Adipocyte (in vitro differentiated cells): ENCODE results near the gene CYP26A1.

ENCODE experiments used
- DNase-seq: peaks from one replicate; pipeline ENCODE4 v3.0.0-alpha.2; 2015; ENCODE audit warnings: low read depth
- H3K27me3 ChIP-seq: replicated peaks from 2 replicates; pipeline ENCODE4 v1.7.0; 2013; ENCODE audit warnings: mild to moderate bottlenecking, low read length, moderate library complexity; ENCODE audit not compliant: control insufficient read depth, insufficient read depth
- H3K36me3 ChIP-seq: 2 replicates; pipeline ENCODE4 v1.7.0; 2013; ENCODE audit warnings: low read length, mild to moderate bottlenecking, moderate library complexity; ENCODE audit not compliant: control insufficient read depth, insufficient read depth, severe bottlenecking
- H3K4me1 ChIP-seq: 2 replicates; pipeline ENCODE4 v1.7.0; 2013; ENCODE audit warnings: mild to moderate bottlenecking, low read length, moderate library complexity; ENCODE audit not compliant: control insufficient read depth, insufficient read depth
- H3K4me3 ChIP-seq: 2 replicates; pipeline ENCODE4 v1.7.0; 2013; ENCODE audit warnings: mild to moderate bottlenecking, low read length, moderate library complexity
- H3K9ac ChIP-seq: 2 replicates; pipeline ENCODE4 v1.7.0; 2013; ENCODE audit warnings: mild to moderate bottlenecking, low read length, moderate library complexity
- H3K9me3 ChIP-seq: 2 replicates; pipeline ENCODE4 v1.7.0; 2013; ENCODE audit warnings: mild to moderate bottlenecking, low read length, moderate library complexity; ENCODE audit not compliant: control insufficient read depth

Gene CYP26A1, protein sequence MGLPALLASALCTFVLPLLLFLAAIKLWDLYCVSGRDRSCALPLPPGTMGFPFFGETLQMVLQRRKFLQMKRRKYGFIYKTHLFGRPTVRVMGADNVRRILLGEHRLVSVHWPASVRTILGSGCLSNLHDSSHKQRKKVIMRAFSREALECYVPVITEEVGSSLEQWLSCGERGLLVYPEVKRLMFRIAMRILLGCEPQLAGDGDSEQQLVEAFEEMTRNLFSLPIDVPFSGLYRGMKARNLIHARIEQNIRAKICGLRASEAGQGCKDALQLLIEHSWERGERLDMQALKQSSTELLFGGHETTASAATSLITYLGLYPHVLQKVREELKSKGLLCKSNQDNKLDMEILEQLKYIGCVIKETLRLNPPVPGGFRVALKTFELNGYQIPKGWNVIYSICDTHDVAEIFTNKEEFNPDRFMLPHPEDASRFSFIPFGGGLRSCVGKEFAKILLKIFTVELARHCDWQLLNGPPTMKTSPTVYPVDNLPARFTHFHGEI

DNA sequence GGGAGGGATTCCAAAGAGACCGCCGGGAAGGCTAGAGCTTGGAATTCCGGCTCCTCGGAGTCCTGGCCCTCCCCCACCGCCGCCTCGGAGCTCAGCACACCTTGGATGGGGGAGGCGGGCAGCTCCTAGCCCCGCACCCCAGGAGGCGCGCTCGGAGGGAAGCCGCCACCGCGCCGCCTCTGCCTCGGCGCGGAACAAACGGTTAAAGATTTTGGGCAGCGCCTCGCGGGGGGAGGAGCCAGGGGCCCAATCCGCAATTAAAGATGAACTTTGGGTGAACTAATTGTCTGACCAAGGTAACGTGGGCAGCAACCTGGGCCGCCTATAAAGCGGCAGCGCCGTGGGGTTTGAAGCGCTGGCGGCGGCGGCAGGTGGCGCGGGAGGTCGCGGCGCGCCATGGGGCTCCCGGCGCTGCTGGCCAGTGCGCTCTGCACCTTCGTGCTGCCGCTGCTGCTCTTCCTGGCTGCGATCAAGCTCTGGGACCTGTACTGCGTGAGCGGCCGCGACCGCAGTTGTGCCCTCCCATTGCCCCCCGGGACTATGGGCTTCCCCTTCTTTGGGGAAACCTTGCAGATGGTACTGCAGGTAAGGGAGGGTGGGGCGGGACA lies at the start of gene CYP26A1:
TSS of gene CYP26A1 (plus strand) at position 355 of the 608 bp plus-strand sequence. CDS start at position 397, 42 bp downstream.
- no peaks in the 10 kb centered on the region for H3K9me3 ChIP-seq
- H3K9ac ChIP-seq, result no peak within 1 kb of the TSS
- peaks cover 67% of the 10 kb centered on the region for H3K27me3 ChIP-seq
- H3K4me3 ChIP-seq, result no peak within 1 kb of the TSS
- no peaks in the 10 kb centered on the region for H3K36me3 ChIP-seq
- DNase-seq, result no peak
- peaks cover 12% of the 10 kb centered on the region for H3K4me1 ChIP-seq

DNA sequence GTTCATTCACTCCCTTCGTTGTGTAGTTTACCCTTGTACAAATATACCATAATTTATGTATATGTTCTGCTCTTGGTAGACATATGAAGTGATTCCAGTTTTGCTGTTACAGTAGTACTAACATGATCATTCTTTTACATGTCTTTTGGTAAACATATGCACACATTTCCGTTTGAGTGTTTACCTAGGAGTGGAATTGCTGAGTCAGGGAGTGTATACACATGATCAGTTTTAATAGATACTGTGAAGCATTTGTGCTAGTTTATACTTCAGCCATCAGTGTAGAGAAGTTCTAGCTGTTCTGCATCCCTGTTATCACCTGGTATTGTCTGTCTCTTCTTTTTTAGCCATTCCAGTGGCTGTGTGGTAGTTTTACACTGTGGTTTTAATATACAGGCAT lies 47.6 kb upstream of the CYP26A1 start:
- H3K4me1 ChIP-seq, result peaks cover 22% of the 10 kb centered on the region
- no peak overlapping the region for H3K4me3 ChIP-seq
- H3K9ac ChIP-seq, result no peak overlapping the region
- DNase-seq, result no peak
- no peaks in the 10 kb centered on the region for H3K27me3 ChIP-seq
- H3K9me3 ChIP-seq, result peaks cover 3% of the 10 kb centered on the region
- no peaks in the 10 kb centered on the region for H3K36me3 ChIP-seq

DNA sequence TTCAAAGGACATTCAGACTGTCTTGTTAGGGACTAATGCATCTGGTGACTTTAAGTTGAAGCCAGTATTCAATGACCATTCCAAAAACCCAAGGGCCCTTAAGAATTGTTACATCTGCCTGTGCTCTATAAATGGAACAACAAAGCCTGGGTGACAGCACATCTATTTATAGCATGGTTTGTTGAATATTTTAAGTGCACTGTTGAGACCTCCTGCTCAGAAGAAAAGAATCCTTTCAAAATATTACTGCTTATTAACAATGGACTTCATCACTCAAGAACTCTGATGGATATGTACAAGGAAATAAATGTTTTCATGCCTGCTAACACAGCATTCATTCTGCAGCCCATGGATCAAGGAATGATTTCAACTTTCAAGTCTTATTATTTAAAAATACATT lies 46.2 kb upstream of the CYP26A1 start:
- no peak overlapping the region for H3K4me3 ChIP-seq
- H3K36me3 ChIP-seq, result no peaks in the 10 kb centered on the region
- H3K27me3 ChIP-seq, result no peaks in the 10 kb centered on the region
- H3K9me3 ChIP-seq, result peaks cover 3% of the 10 kb centered on the region
- H3K4me1 ChIP-seq, result peaks cover 25% of the 10 kb centered on the region
- no peak for DNase-seq
- H3K9ac ChIP-seq, result no peak overlapping the region

DNA sequence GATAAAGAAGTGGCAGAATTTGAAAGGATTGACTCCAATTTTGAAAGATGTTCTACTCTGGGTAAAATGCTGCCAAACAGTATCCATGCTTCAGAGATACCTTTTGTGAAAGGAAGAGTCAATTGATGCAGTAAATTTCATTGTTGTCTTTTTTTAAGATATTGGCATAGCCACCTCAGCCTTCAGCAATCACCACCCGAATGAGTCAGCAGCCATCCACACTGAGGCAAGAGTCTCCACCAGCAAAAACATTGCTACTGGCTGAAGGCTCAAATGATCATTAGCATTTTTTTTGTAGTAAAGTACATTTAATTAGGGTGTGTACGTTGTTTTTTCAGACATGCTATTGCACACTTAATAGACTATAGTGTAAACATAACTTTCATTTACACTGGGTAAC lies 44.8 kb upstream of the CYP26A1 start:
- H3K4me1 ChIP-seq, result peaks cover 30% of the 10 kb centered on the region
- no peak overlapping the region for H3K9ac ChIP-seq
- no peak overlapping the region for H3K4me3 ChIP-seq
- no peaks in the 10 kb centered on the region for H3K36me3 ChIP-seq
- H3K27me3 ChIP-seq, result no peaks in the 10 kb centered on the region
- H3K9me3 ChIP-seq, result peaks cover 3% of the 10 kb centered on the region
- DNase-seq, result peak; percentile 71

DNA sequence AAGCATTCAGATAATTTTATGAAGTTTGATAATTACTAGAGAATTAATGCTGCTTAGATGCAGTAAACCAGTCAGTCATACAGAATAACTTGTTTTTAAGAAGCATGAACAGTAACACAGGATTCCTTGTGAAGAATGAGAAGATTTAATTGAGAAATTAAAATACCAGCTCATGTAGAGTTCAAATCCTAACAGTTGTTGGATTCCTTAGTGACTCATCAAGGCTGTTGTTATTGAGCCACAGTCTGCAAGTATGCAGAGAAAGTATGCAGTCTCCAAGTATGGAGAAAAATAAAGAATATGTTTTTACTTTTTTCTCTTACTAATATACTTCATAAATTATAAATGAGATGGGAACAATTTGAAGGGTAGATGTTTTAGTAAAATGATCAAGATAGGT lies 43.3 kb upstream of the CYP26A1 start:
- peak; percentile 89 for DNase-seq

DNA sequence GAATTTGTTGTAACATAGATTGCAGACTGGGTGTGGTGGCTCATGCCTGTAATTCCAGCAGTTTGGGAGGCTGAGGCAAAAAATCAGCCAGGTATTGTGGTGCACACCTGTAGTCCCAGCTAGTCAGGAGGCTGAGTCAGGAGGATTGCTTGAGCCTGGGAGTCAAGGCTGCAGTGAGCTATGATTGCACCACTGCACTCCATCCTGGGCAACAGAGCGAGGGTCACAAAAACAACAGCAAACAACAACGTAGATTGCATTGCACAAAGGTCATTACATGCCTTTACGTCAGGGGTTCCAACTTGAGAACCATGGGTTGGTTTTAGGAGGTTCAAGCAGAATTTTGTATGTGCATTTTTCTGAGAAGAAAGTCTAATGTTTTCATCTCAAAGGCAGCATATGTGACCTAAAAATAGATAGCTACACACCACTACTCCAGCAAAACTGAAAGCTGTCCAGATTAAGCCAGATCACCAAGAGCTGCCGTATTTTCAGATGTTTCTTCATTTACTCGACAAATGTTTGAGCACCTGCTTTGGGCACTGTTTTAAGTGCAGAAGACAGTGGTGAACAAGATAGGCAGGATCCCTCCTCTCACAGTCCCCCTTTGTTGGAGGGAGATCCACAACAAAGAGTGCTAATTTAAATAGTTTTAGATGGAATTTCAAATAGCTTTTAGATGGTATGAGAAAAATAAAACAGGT lies 41.4 kb upstream of the CYP26A1 start:
- H3K4me3 ChIP-seq, result no peak overlapping the region
- peaks cover 3% of the 10 kb centered on the region for H3K9me3 ChIP-seq
- no peak for DNase-seq
- no peaks in the 10 kb centered on the region for H3K36me3 ChIP-seq
- no peaks in the 10 kb centered on the region for H3K27me3 ChIP-seq
- peaks cover 30% of the 10 kb centered on the region for H3K4me1 ChIP-seq
- H3K9ac ChIP-seq, result no peak overlapping the region

More for the DNA sequence above, 43.3 kb upstream of the CYP26A1 start:
- Histone ChIP-seq H3K36me3 (no peaks in the 10 kb centered on the region), H3K9ac (peak overlapping the region; percentile 76), H3K4me3 (peak overlapping the region; percentile 45), H3K9me3 (peaks cover 3% of the 10 kb centered on the region), H3K27me3 (no peaks in the 10 kb centered on the region), H3K4me1 (peaks cover 30% of the 10 kb centered on the region)

DNA sequence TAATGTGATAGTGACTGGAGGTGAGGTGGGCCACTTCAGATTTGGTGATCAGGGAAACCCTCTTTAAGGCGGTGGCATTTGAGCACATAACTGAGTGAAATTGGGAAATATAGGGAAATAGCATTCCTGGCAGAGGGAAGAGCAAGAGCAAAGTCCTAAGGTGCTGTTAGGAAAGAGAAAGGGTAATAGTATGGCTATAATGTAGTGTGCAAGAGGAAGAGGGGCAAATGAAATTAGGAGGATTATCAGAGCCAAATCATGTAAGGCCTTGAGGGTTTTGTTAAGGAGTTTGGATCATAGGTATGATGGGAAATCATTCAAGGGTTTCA lies 40.9 kb upstream of the CYP26A1 start:
- no peak overlapping the region for H3K9ac ChIP-seq
- DNase-seq, result no peak
- no peaks in the 10 kb centered on the region for H3K27me3 ChIP-seq
- no peaks in the 10 kb centered on the region for H3K9me3 ChIP-seq
- H3K36me3 ChIP-seq, result no peaks in the 10 kb centered on the region
- peaks cover 30% of the 10 kb centered on the region for H3K4me1 ChIP-seq
- H3K4me3 ChIP-seq, result no peak overlapping the region

DNA sequence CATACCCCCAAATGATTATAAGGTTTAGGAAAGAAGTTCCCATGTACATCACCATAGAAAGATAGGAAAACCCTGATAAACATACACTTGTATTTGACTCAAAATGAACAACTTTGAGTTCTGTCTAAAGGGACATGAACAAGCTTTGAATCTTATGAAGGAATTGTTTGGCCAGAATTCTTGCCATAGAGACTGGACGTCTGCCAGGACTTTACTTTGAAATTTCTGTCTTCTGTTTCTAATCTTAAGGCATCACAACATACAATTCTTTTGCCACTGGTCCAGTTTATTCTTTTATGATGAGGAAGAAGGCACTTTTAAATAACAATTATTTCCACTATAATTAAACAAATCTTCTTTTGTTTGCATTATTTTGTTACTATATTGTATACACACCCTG lies 39.3 kb upstream of the CYP26A1 start:
- Histone ChIP-seq H3K9ac (no peak overlapping the region), H3K9me3 (no peaks in the 10 kb centered on the region), H3K4me1 (peaks cover 27% of the 10 kb centered on the region), H3K4me3 (no peak overlapping the region), H3K27me3 (no peaks in the 10 kb centered on the region), H3K36me3 (no peaks in the 10 kb centered on the region)
- peak; percentile 71 for DNase-seq

DNA sequence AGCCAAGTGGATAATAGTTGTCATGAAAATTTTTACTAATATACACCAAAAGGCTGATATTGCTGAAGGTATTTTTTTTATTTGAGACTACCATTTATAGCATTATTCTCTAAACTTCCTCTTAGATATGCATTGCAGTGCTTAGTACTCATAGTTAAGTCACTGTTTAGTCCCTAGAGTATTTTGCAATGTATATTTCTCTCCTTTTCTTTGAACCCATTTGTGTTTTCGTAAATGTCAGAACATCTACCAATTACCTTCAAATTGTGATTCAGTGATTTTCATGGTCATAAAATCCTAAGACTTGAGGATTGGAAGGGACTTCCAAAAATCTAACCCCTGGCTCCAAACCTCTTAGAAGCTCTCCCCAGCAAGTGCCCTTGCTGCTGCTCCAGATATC lies 34.6 kb upstream of the CYP26A1 start:
- Histone ChIP-seq H3K9ac (no peak overlapping the region), H3K36me3 (no peaks in the 10 kb centered on the region), H3K4me1 (peaks cover 5% of the 10 kb centered on the region)

DNA sequence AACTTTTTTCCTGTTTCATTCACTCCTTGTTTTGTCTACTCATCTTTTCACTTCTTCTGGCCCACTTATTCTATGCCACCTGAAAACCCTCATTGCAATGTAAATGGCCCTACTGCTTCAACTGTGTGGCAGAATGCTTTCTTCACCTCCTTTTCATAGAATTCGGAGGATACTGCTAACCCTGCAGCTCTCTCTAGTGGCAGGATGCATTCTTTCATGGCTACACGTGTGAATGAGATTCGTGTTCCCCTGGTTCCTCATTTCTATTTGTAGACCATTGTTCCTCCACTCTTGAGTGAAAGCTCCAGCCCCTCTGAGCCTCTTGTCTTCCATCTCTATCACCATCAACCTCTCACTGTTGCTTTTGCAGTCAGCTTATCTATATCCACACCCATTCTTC lies 34.0 kb upstream of the CYP26A1 start:
- peak; percentile 67 for DNase-seq
- Histone ChIP-seq H3K9me3 (no peaks in the 10 kb centered on the region), H3K4me3 (no peak overlapping the region), H3K27me3 (no peaks in the 10 kb centered on the region), H3K4me1 (peaks cover 5% of the 10 kb centered on the region), H3K36me3 (no peaks in the 10 kb centered on the region), H3K9ac (no peak overlapping the region)

More for the DNA sequence above, 34.6 kb upstream of the CYP26A1 start:
- no peaks in the 10 kb centered on the region for H3K9me3 ChIP-seq
- peak; percentile 49 for DNase-seq
- H3K27me3 ChIP-seq, result no peaks in the 10 kb centered on the region
- no peak overlapping the region for H3K4me3 ChIP-seq

DNA sequence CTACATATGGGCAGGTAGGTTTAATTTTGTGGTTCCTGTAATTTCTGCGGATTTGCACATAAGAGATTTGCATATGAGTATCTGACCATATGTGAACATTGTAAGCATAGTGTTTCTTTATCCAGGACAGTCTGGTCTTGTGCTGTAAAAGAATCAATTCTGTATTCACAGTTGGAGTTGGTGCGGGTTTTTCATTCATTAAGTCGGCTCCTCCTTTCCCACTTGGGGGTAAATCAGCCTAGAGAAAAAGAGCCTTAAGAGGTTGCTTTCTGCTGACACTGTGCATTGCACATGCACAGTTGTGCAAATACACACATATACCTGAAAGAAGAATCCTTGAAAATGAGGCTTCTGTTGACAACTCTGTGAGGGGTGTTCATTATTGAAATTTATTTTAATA lies 19.2 kb upstream of the CYP26A1 start:
- Histone ChIP-seq H3K9ac (no peak overlapping the region), H3K36me3 (no peaks in the 10 kb centered on the region), H3K9me3 (no peaks in the 10 kb centered on the region), H3K4me1 (no peaks in the 10 kb centered on the region), H3K27me3 (peaks cover 2% of the 10 kb centered on the region), H3K4me3 (no peak overlapping the region)
- DNase-seq, result no peak
